Measurements from ENCODE around the gene GCNT2. TPM values are rescaled to one million over a fixed set of nuclear protein-coding genes. Genes with fewer than 3 reads are reported as not detected.

Gene GCNT2
- total and polyA plus RNA-seq, 2 donors (not counting 1 experiment from before 2014, with no cell fraction given) = 1.3 to 2.1 TPM

DNA sequence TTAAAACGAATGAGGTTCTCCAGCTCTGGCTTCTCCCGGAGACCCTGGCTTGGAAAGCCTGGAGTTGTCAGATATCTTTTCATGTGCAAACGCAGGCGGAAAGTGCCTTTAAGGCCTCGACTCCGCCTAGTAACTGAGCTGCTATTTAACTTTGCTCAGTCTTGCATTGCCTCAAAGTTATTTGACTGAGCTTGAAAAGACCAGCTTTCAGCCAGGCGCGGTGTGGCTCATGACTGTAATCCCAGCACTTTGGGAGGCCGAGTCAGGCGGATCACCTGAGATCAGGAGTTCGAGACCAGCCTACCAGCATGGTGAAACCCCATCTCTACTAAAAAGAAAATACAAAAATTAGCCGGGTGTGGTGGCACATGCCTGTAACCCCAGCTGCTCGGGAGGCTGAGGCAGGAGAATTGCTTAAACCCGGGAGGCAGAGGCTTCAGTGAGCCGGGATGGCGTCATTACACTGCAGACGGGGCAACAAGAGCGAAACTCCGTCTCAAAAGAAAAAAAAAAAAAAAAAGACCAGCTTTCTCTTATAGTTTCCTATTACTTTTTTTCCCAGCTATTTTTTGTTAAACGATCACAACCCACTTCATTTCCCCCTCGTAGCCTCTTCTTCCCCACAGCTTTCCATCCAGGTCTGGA is 1.9 kb downstream of the GCNT2 start:
- H2AFZ ChIP-seq (ENCODE audit: low read length) = no peak overlapping the region
- H3K4me3 ChIP-seq (replicated peaks in 1 of 4; ENCODE audit: control extremely low read depth in 1 of 4, insufficient read depth in 1 of 4, low read depth in 3 of 4, low read length in 4 of 4) = no peak overlapping the region
- H3K36me3 ChIP-seq (ENCODE audit: control insufficient read depth, insufficient read depth, low read length) = no peaks in the 10 kb centered on the region
- H3K27ac ChIP-seq (ENCODE audit: insufficient read depth, low read length) = no peak overlapping the region
- DNase-seq (ENCODE audit: low read depth in 2 of 2) = no peak
- H3K27me3 ChIP-seq (ENCODE audit: control insufficient read depth, insufficient read depth, low read length) = no peaks in the 10 kb centered on the region
- TF ChIP-seq, protein P1, sequence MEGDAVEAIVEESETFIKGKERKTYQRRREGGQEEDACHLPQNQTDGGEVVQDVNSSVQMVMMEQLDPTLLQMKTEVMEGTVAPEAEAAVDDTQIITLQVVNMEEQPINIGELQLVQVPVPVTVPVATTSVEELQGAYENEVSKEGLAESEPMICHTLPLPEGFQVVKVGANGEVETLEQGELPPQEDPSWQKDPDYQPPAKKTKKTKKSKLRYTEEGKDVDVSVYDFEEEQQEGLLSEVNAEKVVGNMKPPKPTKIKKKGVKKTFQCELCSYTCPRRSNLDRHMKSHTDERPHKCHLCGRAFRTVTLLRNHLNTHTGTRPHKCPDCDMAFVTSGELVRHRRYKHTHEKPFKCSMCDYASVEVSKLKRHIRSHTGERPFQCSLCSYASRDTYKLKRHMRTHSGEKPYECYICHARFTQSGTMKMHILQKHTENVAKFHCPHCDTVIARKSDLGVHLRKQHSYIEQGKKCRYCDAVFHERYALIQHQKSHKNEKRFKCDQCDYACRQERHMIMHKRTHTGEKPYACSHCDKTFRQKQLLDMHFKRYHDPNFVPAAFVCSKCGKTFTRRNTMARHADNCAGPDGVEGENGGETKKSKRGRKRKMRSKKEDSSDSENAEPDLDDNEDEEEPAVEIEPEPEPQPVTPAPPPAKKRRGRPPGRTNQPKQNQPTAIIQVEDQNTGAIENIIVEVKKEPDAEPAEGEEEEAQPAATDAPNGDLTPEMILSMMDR (conservative IDR thresholded peaks at IDR 0.05 in 1 of 2, IDR thresholded peaks at IDR 0.05 in 1 of 2; ENCODE audit: low read depth in 1 of 2, low read length in 2 of 2) = no peak
- no peak for TF ChIP-seq EZH2 (IDR thresholded peaks at IDR 0.05; ENCODE audit: low read length, missing control alignments)
- no peak overlapping the region for H3K4me2 ChIP-seq (ENCODE audit: extremely low read depth, insufficient read depth, low read length)
- no peaks in the 10 kb centered on the region for H3K4me1 ChIP-seq (ENCODE audit: control insufficient read depth, extremely low read depth, insufficient read depth, low read length)
- no peaks in the 10 kb centered on the region for H4K20me1 ChIP-seq (ENCODE audit: control insufficient read depth, extremely low read depth, insufficient read depth, low read length)
- H3K79me2 ChIP-seq (ENCODE audit: control insufficient read depth, insufficient read depth, low read length) = no peaks in the 10 kb centered on the region
- H3K9ac ChIP-seq (ENCODE audit: insufficient read depth, low read length) = no peak overlapping the region
- no peaks in the 10 kb centered on the region for H3K9me3 ChIP-seq (ENCODE audit: control insufficient read depth, insufficient read depth, low read depth, low read length)

DNA sequence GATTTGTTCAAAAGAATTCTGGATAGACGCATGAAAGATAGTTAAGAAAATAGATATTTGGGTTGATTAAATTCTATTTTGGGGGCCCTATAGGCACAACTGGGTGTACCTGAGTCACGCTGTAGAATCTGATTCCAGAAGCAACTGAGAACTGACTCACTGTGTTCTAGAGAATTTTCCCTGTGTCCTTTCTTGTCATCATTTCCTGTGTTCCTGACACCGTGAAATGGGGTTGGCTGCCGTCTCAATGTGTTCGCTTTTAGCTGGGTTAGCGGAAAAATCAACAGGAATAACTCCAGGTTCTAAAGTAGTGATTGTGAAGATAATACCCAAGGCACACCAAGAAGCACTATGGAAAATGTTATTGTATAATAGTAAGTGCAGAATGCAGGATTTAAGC is 5.0 kb downstream of the GCNT2 start:
- Histone ChIP-seq H3K79me2 (ENCODE audit: control insufficient read depth, insufficient read depth, low read length) (no peaks in the 10 kb centered on the region), H3K9me3 (ENCODE audit: control insufficient read depth, insufficient read depth, low read depth, low read length) (no peaks in the 10 kb centered on the region), H3K4me1 (ENCODE audit: control insufficient read depth, extremely low read depth, insufficient read depth, low read length) (no peaks in the 10 kb centered on the region), H3K36me3 (ENCODE audit: control insufficient read depth, insufficient read depth, low read length) (no peaks in the 10 kb centered on the region), H3K27ac (ENCODE audit: insufficient read depth, low read length) (no peak overlapping the region), H3K4me2 (ENCODE audit: extremely low read depth, insufficient read depth, low read length) (no peak overlapping the region), H2AFZ (ENCODE audit: low read length) (no peak overlapping the region), H3K4me3 (replicated peaks in 1 of 4; ENCODE audit: control extremely low read depth in 1 of 4, insufficient read depth in 1 of 4, low read depth in 3 of 4, low read length in 4 of 4) (no peak overlapping the region), H3K27me3 (ENCODE audit: control insufficient read depth, insufficient read depth, low read length) (no peaks in the 10 kb centered on the region), H4K20me1 (ENCODE audit: control insufficient read depth, extremely low read depth, insufficient read depth, low read length) (no peaks in the 10 kb centered on the region), H3K9ac (ENCODE audit: insufficient read depth, low read length) (no peak overlapping the region)
- peak in 1 of 2 donors; percentile 73 for DNase-seq (ENCODE audit: low read depth in 2 of 2)
- TF ChIP-seq EZH2 (IDR thresholded peaks at IDR 0.05; ENCODE audit: low read length, missing control alignments) = no peak
- TF ChIP-seq, protein P1 (conservative IDR thresholded peaks at IDR 0.05 in 1 of 2, IDR thresholded peaks at IDR 0.05 in 1 of 2; ENCODE audit: low read depth in 1 of 2, low read length in 2 of 2) = no peak

DNA sequence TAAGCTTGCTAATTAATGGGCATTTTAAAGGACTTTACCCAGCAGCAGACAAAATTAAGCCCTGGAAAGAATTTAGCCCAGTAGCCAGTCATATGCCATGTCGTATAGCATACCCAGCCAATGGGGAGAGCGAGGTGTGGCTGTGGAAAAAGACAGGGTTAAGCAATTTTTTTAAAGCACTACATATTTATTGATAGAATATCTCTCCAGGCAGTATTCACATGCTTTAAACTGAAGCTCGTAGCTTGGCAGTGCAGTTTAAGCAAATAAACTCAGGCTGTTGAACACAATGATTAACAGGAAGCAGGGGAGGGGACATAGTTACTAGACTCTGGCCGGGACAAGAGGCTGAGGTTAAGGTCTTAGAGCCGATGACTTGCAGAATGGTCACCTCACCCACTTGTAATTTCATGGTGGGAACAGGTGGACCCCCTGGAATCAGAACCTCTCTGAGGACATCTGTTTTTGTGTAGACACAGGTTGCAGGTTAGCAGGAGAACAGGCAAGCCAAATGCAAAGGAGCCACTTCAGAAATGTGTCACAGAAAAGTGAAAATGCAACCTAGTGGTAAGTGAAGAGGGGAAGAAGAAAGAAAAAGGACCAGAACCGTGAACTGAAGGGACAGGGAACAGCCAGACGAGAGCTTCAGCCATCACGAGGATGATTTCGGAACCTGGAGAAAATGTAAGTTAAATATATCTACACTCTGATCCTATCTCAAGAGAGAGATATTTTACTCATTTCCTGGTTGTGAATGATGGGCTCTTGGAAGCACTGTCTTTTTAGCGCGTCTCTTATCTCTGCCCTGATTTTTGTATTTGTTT is 7.2 kb downstream of the GCNT2 start:
- H3K4me3 ChIP-seq (replicated peaks in 1 of 4; ENCODE audit: control extremely low read depth in 1 of 4, insufficient read depth in 1 of 4, low read depth in 3 of 4, low read length in 4 of 4) = peak overlapping the region; percentile 7 to 59 (median 35)
- peak overlapping the region; percentile 44 for H3K4me2 ChIP-seq (ENCODE audit: extremely low read depth, insufficient read depth, low read length)
- peak; percentile 69 to 76 for DNase-seq (ENCODE audit: low read depth in 2 of 2)
- no peaks in the 10 kb centered on the region for H4K20me1 ChIP-seq (ENCODE audit: control insufficient read depth, extremely low read depth, insufficient read depth, low read length)
- H2AFZ ChIP-seq (ENCODE audit: low read length) = peak overlapping the region; percentile 75
- H3K9me3 ChIP-seq (ENCODE audit: control insufficient read depth, insufficient read depth, low read depth, low read length) = no peaks in the 10 kb centered on the region
- H3K27ac ChIP-seq (ENCODE audit: insufficient read depth, low read length) = peak overlapping the region; percentile 36
- TF ChIP-seq, protein P1 (conservative IDR thresholded peaks at IDR 0.05 in 1 of 2, IDR thresholded peaks at IDR 0.05 in 1 of 2; ENCODE audit: low read depth in 1 of 2, low read length in 2 of 2) = no peak
- TF ChIP-seq EZH2 (IDR thresholded peaks at IDR 0.05; ENCODE audit: low read length, missing control alignments) = no peak
- no peaks in the 10 kb centered on the region for H3K27me3 ChIP-seq (ENCODE audit: control insufficient read depth, insufficient read depth, low read length)
- no peaks in the 10 kb centered on the region for H3K79me2 ChIP-seq (ENCODE audit: control insufficient read depth, insufficient read depth, low read length)
- no peaks in the 10 kb centered on the region for H3K4me1 ChIP-seq (ENCODE audit: control insufficient read depth, extremely low read depth, insufficient read depth, low read length)
- H3K36me3 ChIP-seq (ENCODE audit: control insufficient read depth, insufficient read depth, low read length) = no peaks in the 10 kb centered on the region
- no peak overlapping the region for H3K9ac ChIP-seq (ENCODE audit: insufficient read depth, low read length)

Measured in fibroblast of lung (primary cell).